HEK293 (cell line): Measurements from ENCODE around the gene SP5.

Experiments used
- CTCF ChIA-PET: fragments of 350-600 bp; formaldehyde crosslinking; extraction: SDS; loops from one replicate; lab custom pipeline; 2021; ENCODE audit warnings: antibody characterized with exemption; lab: Yijun Ruan, JAX
- POLR2A ChIA-PET: fragments of 300-600 bp; formaldehyde crosslinking; extraction: SDS; loops from one replicate; lab custom pipeline; 2020; ENCODE audit warnings: antibody characterized with exemption, inconsistent platforms; lab: Yijun Ruan, JAX
- H3K27ac ChIP-seq: fragments of 200-500 bp; sonication (Bioruptor generic); 2 replicates; pipeline ENCODE4 v1.5.1; 2014; ENCODE audit warnings: low read depth, low read length, control low read depth, inconsistent platforms; ENCODE audit errors: extremely low read depth
- H3K36me3 ChIP-seq, 2 experiments: fragments of 200-500 bp in 1 of 2; sonication (Bioruptor generic) in 1 of 2; 1 replicate in 1 of 2; 2 replicates in 1 of 2; pipeline ENCODE4 v1.5.1; 2014 to 2017; ENCODE audit warnings: inconsistent platforms in 2 of 2, low read length in 2 of 2; ENCODE audit not compliant: control insufficient read depth in 2 of 2, insufficient read depth in 1 of 2
- H3K4me1 ChIP-seq: fragments of 200-500 bp; sonication (Bioruptor generic); 2 replicates; pipeline ENCODE4 v1.5.1; 2014; ENCODE audit warnings: mild to moderate bottlenecking, low read length, inconsistent platforms; ENCODE audit not compliant: control insufficient read depth, insufficient read depth
- H3K4me3 ChIP-seq: 2 replicates; pipeline ENCODE4 v1.5.1; 2011; ENCODE audit warnings: low read depth, mild to moderate bottlenecking, control low read depth, low read length, moderate library complexity
- H3K9me3 ChIP-seq: fragments of 200-500 bp; sonication (Bioruptor generic); 2 replicates; pipeline ENCODE4 v1.5.1; 2014; ENCODE audit warnings: low read depth, low read length, inconsistent platforms; ENCODE audit not compliant: control insufficient read depth, insufficient read depth
- GLI2 ChIP-seq: fragments of 450-650 bp; formaldehyde crosslinking; IDR thresholded peaks from 2 replicates; pipeline ENCODE4; 2017; ENCODE audit warnings: missing biosample characterization, missing genetic modification characterization, low read depth, borderline replicate concordance
- KLF10 ChIP-seq: fragments of 450-650 bp; IDR thresholded peaks from 2 replicates; pipeline ENCODE4 v1.5.1; 2018; ENCODE audit warnings: missing biosample characterization, mild to moderate bottlenecking, missing genetic modification characterization
- KLF9 ChIP-seq: fragments of 450-650 bp; formaldehyde crosslinking; IDR thresholded peaks from 2 replicates; pipeline ENCODE4 v1.5.1; 2016; ENCODE audit warnings: missing biosample characterization, missing genetic modification characterization, low read depth
- OVOL3 ChIP-seq: fragments of 450-650 bp; formaldehyde crosslinking; IDR thresholded peaks from 2 replicates; pipeline ENCODE4 v1.5.1; 2016; ENCODE audit warnings: missing biosample characterization, missing genetic modification characterization
- PRDM1 ChIP-seq: fragments of 450-650 bp; formaldehyde crosslinking; IDR thresholded peaks from 2 replicates; pipeline ENCODE4; 2016; ENCODE audit warnings: missing biosample characterization, missing genetic modification characterization
- PRDM10 ChIP-seq: fragments of 450-650 bp; formaldehyde crosslinking; IDR thresholded peaks from 2 replicates; pipeline ENCODE4 v1.5.1; 2016; ENCODE audit warnings: missing biosample characterization, missing genetic modification characterization
- RBAK ChIP-seq: fragments of 450-650 bp; formaldehyde crosslinking; IDR thresholded peaks from 2 replicates; pipeline ENCODE4 v1.5.1; 2016; ENCODE audit warnings: missing biosample characterization, missing genetic modification characterization
- SCRT1 ChIP-seq: fragments of 450-650 bp; formaldehyde crosslinking; IDR thresholded peaks from 2 replicates; pipeline ENCODE4 v1.5.1; 2016; ENCODE audit warnings: missing biosample characterization, missing genetic modification characterization, borderline replicate concordance
- SETDB1 ChIP-seq: IDR thresholded peaks from one replicate; pipeline ENCODE4 v1.6.1; 2017; ENCODE audit warnings: mild to moderate bottlenecking, low read length, moderate library complexity, mixed read lengths; ENCODE audit not compliant: insufficient read length
- WT1 ChIP-seq: fragments of 450-650 bp; formaldehyde crosslinking; IDR thresholded peaks from 2 replicates; pipeline ENCODE4 v1.5.1; 2016; ENCODE audit warnings: missing biosample characterization, missing genetic modification characterization
- YY2 ChIP-seq: fragments of 450-650 bp; formaldehyde crosslinking; IDR thresholded peaks from 2 replicates; pipeline ENCODE4 v1.5.1; 2016; ENCODE audit warnings: missing biosample characterization, missing genetic modification characterization
- ZBTB7A ChIP-seq: fragments of 450-650 bp; formaldehyde crosslinking; IDR thresholded peaks from 2 replicates; pipeline ENCODE4 v1.5.1; 2016; ENCODE audit warnings: low read depth, missing biosample characterization, missing genetic modification characterization
- ZEB2 ChIP-seq: fragments of 450-650 bp; formaldehyde crosslinking; IDR thresholded peaks from 2 replicates; pipeline ENCODE4 v1.5.1; 2016; ENCODE audit warnings: missing biosample characterization, missing genetic modification characterization
- ZNF16 ChIP-seq: fragments of 450-650 bp; formaldehyde crosslinking; IDR thresholded peaks from 2 replicates; pipeline ENCODE4 v1.5.1; 2016; ENCODE audit warnings: low read depth, missing biosample characterization, missing genetic modification characterization
- ZNF202 ChIP-seq: fragments of 450-650 bp; formaldehyde crosslinking; IDR thresholded peaks from 2 replicates; pipeline ENCODE4 v1.5.1; 2016; ENCODE audit warnings: missing biosample characterization, missing genetic modification characterization, borderline replicate concordance
- ZNF280C ChIP-seq: fragments of 450-650 bp; formaldehyde crosslinking; IDR thresholded peaks from 2 replicates; pipeline ENCODE4 v1.5.1; 2016; ENCODE audit warnings: missing biosample characterization, missing genetic modification characterization
- ZNF280D ChIP-seq: fragments of 450-650 bp; formaldehyde crosslinking; IDR thresholded peaks from 2 replicates; pipeline ENCODE4 v1.5.1; 2016; ENCODE audit warnings: missing biosample characterization, missing genetic modification characterization
- ZNF488 ChIP-seq: fragments of 450-650 bp; formaldehyde crosslinking; IDR thresholded peaks from 2 replicates; pipeline ENCODE4 v1.5.1; 2016; ENCODE audit warnings: missing biosample characterization, missing genetic modification characterization
- ZNF544 ChIP-seq: fragments of 450-650 bp; formaldehyde crosslinking; IDR thresholded peaks from 2 replicates; pipeline ENCODE4 v1.5.0; 2017; ENCODE audit warnings: missing biosample characterization, missing genetic modification characterization
- ZNF555 ChIP-seq: fragments of 450-650 bp; formaldehyde crosslinking; conservative IDR thresholded peaks from 2 replicates; pipeline ENCODE4 v1.5.1; 2017; ENCODE audit warnings: missing biosample characterization, mild to moderate bottlenecking, missing genetic modification characterization, inconsistent platforms
- ZNF558 ChIP-seq: fragments of 450-650 bp; formaldehyde crosslinking; IDR thresholded peaks from 2 replicates; pipeline ENCODE4 v1.5.1; 2016; ENCODE audit warnings: missing biosample characterization, missing genetic modification characterization
- ZNF610 ChIP-seq: fragments of 450-650 bp; formaldehyde crosslinking; IDR thresholded peaks from 2 replicates; pipeline ENCODE4 v1.5.1; 2016; ENCODE audit warnings: missing biosample characterization, missing genetic modification characterization, borderline replicate concordance
- ZNF768 ChIP-seq: fragments of 450-650 bp; formaldehyde crosslinking; IDR thresholded peaks from 2 replicates; pipeline ENCODE4 v1.5.1; 2018; ENCODE audit warnings: missing biosample characterization, mild to moderate bottlenecking, missing genetic modification characterization
- ZNF791 ChIP-seq: fragments of 450-650 bp; formaldehyde crosslinking; IDR thresholded peaks from 2 replicates; pipeline ENCODE4 v1.5.1; 2016; ENCODE audit warnings: missing biosample characterization, missing genetic modification characterization
- ZNF792 ChIP-seq: fragments of 450-650 bp; formaldehyde crosslinking; IDR thresholded peaks from 2 replicates; pipeline ENCODE4 v1.5.1; 2016; ENCODE audit warnings: missing biosample characterization, missing genetic modification characterization
- ZNF830 ChIP-seq: fragments of 450-650 bp; IDR thresholded peaks from 2 replicates; pipeline ENCODE4 v1.5.0; 2018; ENCODE audit warnings: missing biosample characterization, missing genetic modification characterization, low read depth, mild to moderate bottlenecking, moderate library complexity
- ZSCAN30 ChIP-seq: fragments of 450-650 bp; IDR thresholded peaks from 2 replicates; pipeline ENCODE4 v1.5.1; 2018; ENCODE audit warnings: missing biosample characterization, mild to moderate bottlenecking, missing genetic modification characterization, moderate library complexity

Gene SP5

GRCh38 chr2:170719810-170720209 lies 4.7 kb downstream of the SP5 start:
- POLR2A ChIA-PET, result no interaction called here
- H3K4me3 ChIP-seq, result no peak overlapping the region

GRCh38 chr2:170721678-170722077 lies 6.5 kb downstream of the SP5 start:
- H3K27ac ChIP-seq, result no peak overlapping the region
- H3K9me3 ChIP-seq, result no peaks in the 10 kb centered on the region
- POLR2A ChIA-PET, result no interaction called here
- H3K4me1 ChIP-seq, result no peaks in the 10 kb centered on the region
- peaks cover 0 to 5% of the 10 kb centered on the region in 2 experiments; a peak in 1 of 3 replicates for H3K36me3 ChIP-seq
- H3K4me3 ChIP-seq, result no peak overlapping the region
- TF ChIP-seq PRDM10 (tag by site-specific recombination), result no peak
- no peak for TF ChIP-seq ZNF830 (tag by site-specific recombination)
- TF ChIP-seq ZNF280C (tag by site-specific recombination), result no peak
- no peak for TF ChIP-seq ZNF488 (tag by site-specific recombination)
- TF ChIP-seq ZNF280D, result no peak
- no peak for TF ChIP-seq SETDB1
- no peak for TF ChIP-seq RBAK (tag by site-specific recombination)
- no peak for TF ChIP-seq KLF9 (tag by site-specific recombination)
- no peak for TF ChIP-seq PRDM1 (tag by site-specific recombination)
- no peak for TF ChIP-seq ZBTB7A
- no peak for TF ChIP-seq GLI2
- no peak for TF ChIP-seq ZNF16 (tag by site-specific recombination)
- TF ChIP-seq WT1, result no peak
- TF ChIP-seq ZNF202 (tag by site-specific recombination), result no peak
- no peak for TF ChIP-seq ZNF791
- TF ChIP-seq OVOL3, result no peak
- TF ChIP-seq, all 188 proteins: peak for 0
- CTCF ChIA-PET, result interaction anchor here (0.7 kb wide), 1 partner anchor 151 kb away, joined by 3 read pairs; no protein-coding TSS in a partner anchor

More at GRCh38 chr2:170719810-170720209, 4.7 kb downstream of the SP5 start:
- CTCF ChIA-PET, result interaction anchor here (0.7 kb wide), 1 partner anchor 329 kb away, joined by 3 read pairs; no protein-coding TSS in a partner anchor
- peaks cover 0 to 5% of the 10 kb centered on the region in 2 experiments; a peak in 1 of 3 replicates for H3K36me3 ChIP-seq
- no peaks in the 10 kb centered on the region for H3K4me1 ChIP-seq
- no peak overlapping the region for H3K27ac ChIP-seq
- H3K9me3 ChIP-seq, result no peaks in the 10 kb centered on the region
- TF ChIP-seq YY2 (tag by site-specific recombination), result no peak
- TF ChIP-seq ZNF555 (tag by site-specific recombination), result no peak
- no peak for TF ChIP-seq ZNF544 (tag by site-specific recombination)
- TF ChIP-seq ZNF558, result no peak
- no peak for TF ChIP-seq ZEB2 (tag by site-specific recombination)
- no peak for TF ChIP-seq KLF10 (tag by site-specific recombination)
- no peak for TF ChIP-seq ZNF768 (tag by site-specific recombination)
- no peak for TF ChIP-seq ZNF610 (tag by site-specific recombination)
- no peak for TF ChIP-seq ZNF792
- TF ChIP-seq SCRT1 (tag by site-specific recombination), result no peak
- TF ChIP-seq ZSCAN30, result no peak
